Spleen (tissue), 7 donors: Measurements from ENCODE around the gene CPAMD8.

ENCODE experiments used
- CTCF ChIP-seq, 11 experiments: fragments of 200-600 bp in 7 of 11; fragments of 450-650 bp in 4 of 11; sonication (generic) in 4 of 11; IDR thresholded peaks in 8 of 11; conservative IDR thresholded peaks in 3 of 11; 1 replicate in 7 of 11; 2 replicates in 4 of 11; pipeline versions ENCODE4 v1.4.0 to v1.8.0; 2016 to 2021; ENCODE audit warnings: antibody characterized with exemption in 11 of 11, inconsistent platforms in 4 of 11, mild to moderate bottlenecking in 1 of 11
- POLR2A ChIP-seq, 3 donors: fragments of 450-650 bp; IDR thresholded peaks; one replicate each; pipeline ENCODE4 v1.5.1; 2017; ENCODE audit warnings: antibody characterized with exemption in 3 of 3, mild to moderate bottlenecking in 1 of 3
- donor health status: DM: no; HTN: no; CAD: no; lungs with moderate emphysema.
- donor health status: DM: no; HTN: no; CAD: no.
- donor health status: DM: no; HTN: no; CAD: no.

DNA sequence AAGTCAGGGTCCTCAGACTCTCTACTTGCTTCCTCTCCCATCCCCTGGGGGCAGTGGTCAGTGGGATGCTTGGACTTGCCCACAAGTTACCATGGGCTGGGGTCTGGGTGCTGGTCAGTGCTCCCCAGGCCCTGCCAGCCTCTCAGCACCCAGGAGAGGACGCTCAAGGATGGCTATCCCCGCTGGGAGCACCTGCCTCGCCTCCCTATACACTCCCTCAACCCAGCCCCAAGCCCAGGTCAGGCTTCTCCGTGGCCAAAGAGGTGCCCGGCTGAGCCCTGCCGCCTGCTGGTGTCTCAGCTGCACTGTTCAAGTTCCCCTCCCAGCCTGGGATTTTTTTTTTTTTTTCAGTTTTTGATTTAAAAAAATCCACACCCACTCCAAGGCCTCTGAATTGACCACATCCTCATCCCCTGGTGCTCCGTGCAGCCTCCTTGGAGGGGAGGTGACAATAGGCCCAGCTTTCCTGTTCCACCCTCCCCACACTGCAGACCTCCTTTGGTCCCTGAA is 127.0 kb downstream of the CPAMD8 start:
- TF ChIP-seq CTCF (IDR thresholded peaks at IDR 0.05 in 8 of 11, conservative IDR thresholded peaks at IDR 0.05 in 3 of 11) = peak; percentile 32 to 77 (median 64)
- no peak for TF ChIP-seq POLR2A (IDR thresholded peaks at IDR 0.05)
